COR-L47 (cell line): ENCODE results near the gene ANKS1B.
A peak's percentile ranks its signal among the peaks of the same experiment; 100 is the strongest.
"Not testable (repeated sequence)": the region's sequence is repeated elsewhere in the genome, so short reads cannot be mapped to it uniquely, and the experiment has no call there.

Experiments used
- DNase-seq: peaks from one replicate; lab custom pipeline; 2025; lab: John Stamatoyannopoulos, UW

The ANKS1B gene

DNA sequence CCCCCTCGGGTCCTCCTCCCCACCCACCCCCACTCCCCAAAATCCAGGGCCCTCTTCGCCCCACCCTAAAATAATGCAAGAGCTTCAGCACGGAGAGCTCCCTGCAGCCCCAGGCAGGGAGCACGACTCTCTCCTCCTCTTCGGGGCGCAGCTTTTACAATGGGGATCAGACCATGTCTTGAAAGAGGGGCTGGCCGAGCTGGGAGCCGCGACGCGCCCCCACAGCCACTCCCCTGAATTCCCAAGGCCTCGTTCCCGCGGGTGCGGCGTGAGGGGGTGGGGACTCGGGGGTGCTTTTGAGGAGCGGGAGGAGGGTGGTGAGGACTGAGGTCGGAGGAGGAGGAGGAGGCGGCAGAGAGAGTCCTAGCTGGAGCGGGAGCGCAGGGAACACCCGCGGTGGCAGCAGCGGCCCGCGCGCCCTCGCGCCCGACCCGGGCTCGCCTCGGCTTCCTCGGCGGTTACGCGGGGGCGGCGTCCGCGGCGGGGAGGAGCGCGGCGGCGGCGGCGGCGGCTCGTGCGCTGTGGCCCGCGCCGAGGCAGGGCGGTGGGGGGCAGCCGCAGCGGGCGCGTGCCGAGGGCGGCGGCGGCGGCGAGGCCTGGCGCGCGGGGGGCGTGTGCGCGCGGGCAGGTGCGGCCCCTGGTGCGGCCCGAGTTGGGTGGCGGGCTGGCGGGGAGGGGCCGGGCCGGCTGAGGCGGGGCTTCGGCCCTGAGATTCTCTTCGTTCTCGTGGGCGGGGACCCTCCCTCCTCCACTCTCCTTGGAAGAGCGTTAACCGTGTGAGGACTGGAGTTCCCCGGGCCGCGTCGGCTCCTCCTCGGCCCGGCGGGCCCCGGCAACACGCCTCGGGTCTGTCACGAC lies at the start of gene ANKS1B:
TSS of gene ANKS1B (minus strand) at position 666 of the 858 bp plus-strand sequence. CDS start 699 bp downstream, outside the sequence.
- peak; percentile 91 for DNase-seq

GRCh38 chr12:100031836-100032235 lies 47.1 kb upstream of the ANKS1B start:
- no peak for DNase-seq

GRCh38 chr12:100027671-100028070 lies 42.9 kb upstream of the ANKS1B start:
- DNase-seq: no peak

DNA sequence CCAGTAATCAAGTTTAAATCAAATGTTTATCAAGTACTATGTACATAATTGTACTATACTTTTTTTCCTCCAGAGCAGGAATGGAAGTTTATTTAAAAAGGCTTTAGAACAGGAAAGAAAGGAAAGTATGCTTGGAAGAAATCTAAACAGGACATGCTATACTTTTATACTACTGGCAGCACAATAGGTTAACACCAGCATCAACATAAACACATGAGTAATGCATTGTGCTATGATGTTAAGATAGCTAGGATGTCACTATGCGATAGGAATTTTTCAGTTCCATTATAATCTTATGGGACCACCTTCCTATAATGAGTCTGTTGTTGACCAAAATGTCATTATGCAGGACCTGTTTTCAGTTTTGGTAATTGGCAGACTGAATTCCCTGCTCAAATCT lies 41.5 kb upstream of the ANKS1B start:
- no peak for DNase-seq

- no peak for DNase-seq
Observed at GRCh38 chr12:100024974-100025555, 40.3 kb upstream of the ANKS1B start.

GRCh38 chr12:100020370-100020769 lies 35.6 kb upstream of the ANKS1B start:
- no peak for DNase-seq

DNA sequence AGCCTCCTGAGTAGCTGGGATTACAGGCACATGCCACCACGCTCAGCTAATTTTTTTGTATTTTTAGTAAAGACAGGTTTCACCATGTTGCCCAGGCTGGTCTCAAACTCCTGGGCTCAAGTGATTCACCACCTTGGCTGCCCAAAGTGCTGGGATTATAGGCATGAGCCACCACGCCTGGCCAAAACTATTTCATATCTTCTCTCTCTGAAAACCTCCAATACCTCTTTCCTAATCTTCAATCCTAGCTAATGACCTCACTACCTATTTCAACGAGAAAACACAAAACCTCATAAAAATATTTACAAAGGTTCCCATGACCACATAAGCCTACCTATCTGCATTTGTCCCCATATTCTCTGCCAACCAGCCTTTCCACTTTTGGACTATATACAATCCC lies 32.3 kb upstream of the ANKS1B start:
- DNase-seq: no peak

- DNase-seq: not testable (repeated sequence)
Observed at GRCh38 chr12:100016304-100016703, 31.6 kb upstream of the ANKS1B start.

GRCh38 chr12:100005846-100006245 lies 21.1 kb upstream of the ANKS1B start:
- DNase-seq: not testable (repeated sequence)

- DNase-seq: no peak
Observed at GRCh38 chr12:99997806-99998205, 13.1 kb upstream of the ANKS1B start.

DNA sequence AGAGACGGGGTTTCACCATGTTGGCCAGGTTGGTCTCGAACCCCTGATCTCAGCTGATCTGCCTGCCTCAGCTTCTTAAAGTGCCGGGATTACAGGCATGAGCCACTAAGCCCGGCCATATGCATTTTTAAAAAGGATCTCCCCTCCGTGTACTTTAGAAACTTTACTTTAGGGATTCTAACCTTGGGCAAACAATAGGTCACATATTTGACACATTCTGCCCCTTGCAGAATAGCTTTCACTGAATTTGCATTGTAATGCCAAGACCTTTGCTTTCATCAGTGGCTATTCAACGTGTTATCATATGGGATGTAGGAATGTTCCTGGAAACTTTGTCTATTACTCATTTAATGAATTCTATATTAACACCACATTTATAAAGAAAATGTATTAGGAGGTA lies 11.4 kb upstream of the ANKS1B start:
- DNase-seq: no peak

DNA sequence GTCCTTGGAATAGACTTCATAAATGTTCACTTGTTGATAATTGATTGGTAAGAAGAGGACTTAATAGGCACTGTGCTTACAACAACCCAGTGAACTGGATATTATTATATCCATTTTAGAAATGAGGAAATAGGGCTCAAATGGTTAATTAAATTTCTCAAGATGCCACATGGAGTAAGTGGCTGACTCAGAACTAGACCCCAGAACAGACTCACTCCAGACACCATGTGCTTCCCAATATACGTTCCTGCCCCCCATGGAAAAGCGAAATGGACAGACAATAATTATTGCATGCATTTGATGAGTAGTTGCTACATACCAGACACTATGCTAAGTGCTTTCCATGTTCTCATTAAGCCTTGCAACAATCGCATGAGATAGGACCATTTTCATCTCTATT lies 895 bp upstream of the ANKS1B start:
- DNase-seq: no peak

- no peak for DNase-seq
Observed at GRCh38 chr12:99985129-99985570, 414 bp upstream of the ANKS1B start.

DNA sequence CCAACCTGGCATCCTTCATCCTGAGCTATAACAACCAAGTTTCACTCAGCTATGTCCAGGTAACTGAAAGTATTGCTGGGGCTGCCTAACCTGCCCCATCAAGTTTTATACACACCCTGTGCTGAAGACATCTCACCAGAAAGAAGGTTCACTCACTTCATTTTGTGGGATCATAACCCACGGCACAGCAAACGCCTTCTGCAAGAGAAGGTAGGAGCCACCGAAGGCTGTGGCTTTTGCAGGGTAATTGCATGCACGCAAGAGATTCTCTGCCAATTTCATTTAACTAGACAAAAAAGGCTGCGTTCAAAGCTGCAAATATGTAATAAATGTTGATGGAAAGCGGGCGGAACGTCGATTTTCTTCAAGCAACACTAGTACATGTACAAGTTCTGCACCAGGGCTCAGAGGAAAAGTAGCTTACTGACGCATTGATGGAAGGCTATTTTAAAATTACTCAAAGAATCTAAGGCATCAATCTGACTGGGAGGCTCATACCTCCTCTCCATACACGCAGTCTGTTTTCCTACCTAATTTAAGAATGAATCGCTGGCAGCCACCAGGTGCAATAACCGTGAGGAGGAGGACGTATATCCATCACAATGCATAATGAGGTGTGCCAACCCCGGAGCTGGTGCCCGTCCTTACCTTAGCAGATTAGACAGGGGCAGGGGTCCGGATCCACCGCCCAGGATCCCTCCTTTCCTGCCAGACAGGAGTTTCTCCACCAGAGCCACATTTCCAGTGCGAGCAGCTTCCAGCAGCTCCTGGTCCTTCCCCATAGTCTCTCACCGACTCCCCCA lies 1.1 kb downstream of the ANKS1B start:
- DNase-seq: peak; percentile 36

- DNase-seq: no peak
Observed at GRCh38 chr12:99981639-99982190, 3.0 kb downstream of the ANKS1B start.

DNA sequence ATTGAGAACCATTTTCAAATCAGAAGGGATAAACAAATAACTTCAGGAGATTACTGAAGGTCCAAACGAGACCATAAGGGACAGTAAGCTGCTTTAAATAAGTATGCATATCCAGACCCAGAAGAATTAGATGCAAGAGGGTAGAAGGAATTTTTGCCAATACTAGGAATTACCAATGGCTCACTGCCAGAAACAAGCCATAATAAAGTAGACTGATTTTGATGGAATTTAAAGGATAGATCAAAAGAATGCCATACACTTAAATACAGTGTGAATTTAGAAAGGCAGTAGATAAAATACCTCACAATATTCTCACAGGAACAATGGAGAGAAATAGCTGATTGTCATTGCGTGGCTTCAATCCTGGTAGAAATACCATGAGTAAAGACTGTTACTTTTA lies 5.3 kb downstream of the ANKS1B start:
- no peak for DNase-seq

- DNase-seq: no peak
Observed at GRCh38 chr12:99978152-99978551, 6.6 kb downstream of the ANKS1B start.

GRCh38 chr12:99977550-99977949 lies 7.2 kb downstream of the ANKS1B start:
- DNase-seq: no peak

DNA sequence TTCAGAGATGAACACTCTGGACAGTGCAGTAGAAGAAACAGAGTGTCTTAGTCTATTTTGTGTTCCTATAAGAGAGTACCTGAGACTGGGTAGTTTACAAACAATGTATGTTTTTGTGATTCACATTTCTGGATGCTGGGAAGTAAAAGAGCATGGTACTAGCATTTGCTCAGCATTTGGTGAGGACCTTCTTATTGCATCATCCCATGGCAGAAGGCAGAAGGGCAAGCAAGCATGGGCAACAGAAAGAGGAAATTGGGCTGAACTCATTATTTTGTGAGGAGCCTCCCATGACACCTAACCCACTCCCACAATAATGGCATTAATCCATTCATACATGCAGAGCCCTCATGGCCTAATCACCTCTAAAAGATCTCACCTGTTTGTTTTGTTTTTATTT lies 8.0 kb downstream of the ANKS1B start:
- DNase-seq: no peak

DNA sequence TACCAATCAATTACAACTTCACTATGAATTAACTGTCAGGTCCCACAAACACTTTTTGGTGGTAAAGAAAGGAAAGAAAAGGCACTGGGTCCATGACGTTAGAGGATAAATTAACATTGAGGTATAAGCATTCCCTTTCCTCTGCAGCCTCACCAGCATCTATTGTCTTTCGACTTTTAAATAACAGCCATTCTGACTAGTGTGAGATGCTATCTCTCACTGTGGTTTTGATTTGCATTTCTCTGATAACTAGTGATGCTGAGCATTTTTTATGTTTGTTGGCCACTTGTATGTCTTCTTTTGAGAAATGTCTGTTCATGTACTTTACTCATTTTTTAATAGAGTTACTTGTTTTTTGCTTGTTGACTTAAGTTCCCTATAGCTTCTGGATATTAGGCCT lies 9.4 kb downstream of the ANKS1B start:
- no peak for DNase-seq

DNA sequence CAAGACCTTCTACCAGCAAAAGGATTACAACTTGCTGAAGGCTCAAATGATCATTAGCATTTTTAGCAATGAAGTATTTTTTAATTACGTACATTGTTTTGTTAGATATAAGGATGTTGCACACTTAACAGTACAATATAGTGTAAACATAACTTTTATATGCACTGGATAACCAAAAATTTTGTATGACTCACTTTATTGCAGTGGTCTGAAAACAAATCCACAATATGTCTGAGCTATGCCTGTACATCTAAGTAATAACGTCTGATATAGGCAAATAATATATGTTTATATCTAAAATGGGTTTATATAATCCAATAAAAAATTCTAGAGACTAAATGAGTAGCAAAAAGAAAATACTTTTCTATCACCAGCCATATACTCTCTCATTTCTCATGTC lies 10.6 kb downstream of the ANKS1B start:
- no peak for DNase-seq

- no peak for DNase-seq
Observed at GRCh38 chr12:99966429-99966828, 18.3 kb downstream of the ANKS1B start.
